Suprapubic skin (tissue), 4 donors: ENCODE results near the gene IKZF1.

Source experiments
- EP300 ChIP-seq: sonication (generic); formaldehyde crosslinking; IDR thresholded peaks from one replicate; pipeline ENCODE4 v1.6.1; 2017; ENCODE audit warnings: antibody characterized with exemption
- POLR2AphosphoS5 ChIP-seq, 3 donors: sonication (generic); formaldehyde crosslinking; IDR thresholded peaks; one replicate each; pipeline ENCODE4 v1.6.1; 2017; ENCODE audit warnings: antibody characterized with exemption in 3 of 3
- TF ChIP-seq, protein P1 (sequence below), 2 donors: fragments of 200-600 bp in 1 of 2; fragments of 450-650 bp in 1 of 2; sonication (generic) in 1 of 2; IDR thresholded peaks; one replicate each; pipeline ENCODE4 v1.5.1; 2016 to 2019; ENCODE audit warnings: antibody characterized with exemption in 2 of 2, mild to moderate bottlenecking in 1 of 2, moderate library complexity in 1 of 2

GRCh38 chr7:50330254-50330653 is 25.7 kb downstream of the IKZF1 start:
- TF ChIP-seq, protein P1, sequence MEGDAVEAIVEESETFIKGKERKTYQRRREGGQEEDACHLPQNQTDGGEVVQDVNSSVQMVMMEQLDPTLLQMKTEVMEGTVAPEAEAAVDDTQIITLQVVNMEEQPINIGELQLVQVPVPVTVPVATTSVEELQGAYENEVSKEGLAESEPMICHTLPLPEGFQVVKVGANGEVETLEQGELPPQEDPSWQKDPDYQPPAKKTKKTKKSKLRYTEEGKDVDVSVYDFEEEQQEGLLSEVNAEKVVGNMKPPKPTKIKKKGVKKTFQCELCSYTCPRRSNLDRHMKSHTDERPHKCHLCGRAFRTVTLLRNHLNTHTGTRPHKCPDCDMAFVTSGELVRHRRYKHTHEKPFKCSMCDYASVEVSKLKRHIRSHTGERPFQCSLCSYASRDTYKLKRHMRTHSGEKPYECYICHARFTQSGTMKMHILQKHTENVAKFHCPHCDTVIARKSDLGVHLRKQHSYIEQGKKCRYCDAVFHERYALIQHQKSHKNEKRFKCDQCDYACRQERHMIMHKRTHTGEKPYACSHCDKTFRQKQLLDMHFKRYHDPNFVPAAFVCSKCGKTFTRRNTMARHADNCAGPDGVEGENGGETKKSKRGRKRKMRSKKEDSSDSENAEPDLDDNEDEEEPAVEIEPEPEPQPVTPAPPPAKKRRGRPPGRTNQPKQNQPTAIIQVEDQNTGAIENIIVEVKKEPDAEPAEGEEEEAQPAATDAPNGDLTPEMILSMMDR (IDR thresholded peaks at IDR 0.05): no peak
- TF ChIP-seq POLR2AphosphoS5 (IDR thresholded peaks at IDR 0.05): no peak
- TF ChIP-seq EP300: no peak
